NOMO-1 treated with DMSO at 0.1 percent for 48 hours (cell line): ENCODE results near the gene SETD7.

Source experiments
- DNase-seq: peaks from one replicate; lab custom pipeline; 2025; ENCODE audit not compliant: unreplicated experiment; lab: John Stamatoyannopoulos, UW

The SETD7 gene

DNA sequence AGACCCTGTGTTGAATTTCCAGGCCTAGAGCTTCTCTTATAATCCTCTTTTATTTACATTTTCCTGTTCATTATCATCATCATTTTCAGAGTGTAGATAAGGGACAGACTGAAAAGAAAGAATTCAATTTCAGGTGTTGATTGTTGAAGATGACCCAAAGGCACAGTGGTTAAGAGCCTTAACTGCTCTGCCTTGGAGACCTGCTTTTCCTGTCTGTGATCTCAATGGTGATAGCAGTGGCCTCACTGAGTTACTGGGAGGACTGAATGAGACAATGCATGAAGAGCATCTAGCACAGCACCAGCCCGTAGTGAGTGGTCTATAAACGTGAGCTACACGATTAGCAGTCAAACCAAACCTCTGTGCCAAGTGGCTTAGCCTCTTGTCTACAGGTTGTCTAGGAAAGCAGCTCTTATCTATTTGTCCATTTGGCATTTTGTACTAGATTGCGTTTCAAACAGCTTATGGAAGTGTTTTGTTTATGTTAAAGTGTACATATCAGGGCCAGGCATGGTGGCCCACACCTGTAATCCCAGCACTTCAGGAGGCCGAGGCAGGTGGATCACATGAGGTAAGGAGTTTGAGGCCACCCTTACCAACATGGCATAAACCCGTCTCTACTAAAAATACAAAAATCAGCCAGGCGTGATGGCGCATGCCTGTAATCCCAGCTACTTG, 41.5 kb downstream of the SETD7 start:
- no peak for DNase-seq

GRCh38 chr4:139511320-139511719, 44.7 kb downstream of the SETD7 start:
- DNase-seq: no peak

DNA sequence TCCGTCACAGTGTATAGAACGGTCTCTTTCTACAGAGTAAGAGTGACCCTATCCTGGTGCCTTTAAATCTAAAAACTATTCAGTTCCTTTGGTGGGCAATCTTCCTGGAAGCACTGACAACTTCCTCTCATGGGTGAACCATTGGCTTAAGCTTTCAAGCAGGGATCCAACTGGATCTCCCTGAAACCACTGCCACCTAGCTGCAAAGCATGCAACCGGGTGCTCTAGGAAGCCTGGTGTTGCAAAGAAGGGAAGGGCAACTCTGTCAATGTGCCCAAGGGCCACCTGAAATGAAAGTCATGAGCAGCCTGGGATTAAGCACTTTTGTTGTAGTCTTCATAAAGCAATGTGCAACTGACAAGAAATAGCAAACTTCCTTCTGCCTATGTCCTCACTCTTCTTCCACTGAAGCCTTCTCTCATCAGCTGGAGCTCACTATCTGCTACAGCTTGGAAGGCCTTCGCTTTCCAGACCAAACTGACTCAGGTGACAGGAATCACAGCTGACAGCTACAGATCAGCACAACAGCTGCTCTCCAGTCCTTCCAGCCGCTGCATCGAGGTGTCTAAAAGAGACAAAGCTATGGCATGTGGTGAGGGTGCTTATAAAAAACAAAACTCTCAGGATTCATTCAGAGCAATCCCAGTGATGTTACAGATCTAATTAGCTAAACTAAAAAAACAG, 46.1 kb downstream of the SETD7 start:
- no peak for DNase-seq

GRCh38 chr4:139508581-139509237, 47.3 kb downstream of the SETD7 start:
- DNase-seq: no peak

DNA sequence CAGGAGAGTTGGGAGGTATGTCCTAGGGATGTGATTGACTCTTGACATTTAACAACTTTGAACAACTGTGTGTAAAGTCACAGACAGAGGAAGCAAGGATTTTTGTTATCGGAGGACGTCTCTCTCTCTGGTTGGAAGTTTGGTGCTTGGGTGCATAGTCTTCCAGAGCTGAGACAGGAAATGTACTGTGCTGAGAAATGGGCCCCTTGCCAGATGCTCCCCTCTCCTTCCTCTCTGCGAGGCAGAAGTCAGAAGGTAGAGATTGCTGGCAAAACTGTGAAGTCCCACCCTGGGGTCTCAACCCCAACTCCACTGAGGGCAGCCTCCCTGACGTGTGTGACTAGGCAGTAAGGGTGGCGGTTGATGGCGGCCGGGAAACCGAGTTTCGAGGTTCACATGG, 49.2 kb downstream of the SETD7 start:
- DNase-seq: no peak

DNA sequence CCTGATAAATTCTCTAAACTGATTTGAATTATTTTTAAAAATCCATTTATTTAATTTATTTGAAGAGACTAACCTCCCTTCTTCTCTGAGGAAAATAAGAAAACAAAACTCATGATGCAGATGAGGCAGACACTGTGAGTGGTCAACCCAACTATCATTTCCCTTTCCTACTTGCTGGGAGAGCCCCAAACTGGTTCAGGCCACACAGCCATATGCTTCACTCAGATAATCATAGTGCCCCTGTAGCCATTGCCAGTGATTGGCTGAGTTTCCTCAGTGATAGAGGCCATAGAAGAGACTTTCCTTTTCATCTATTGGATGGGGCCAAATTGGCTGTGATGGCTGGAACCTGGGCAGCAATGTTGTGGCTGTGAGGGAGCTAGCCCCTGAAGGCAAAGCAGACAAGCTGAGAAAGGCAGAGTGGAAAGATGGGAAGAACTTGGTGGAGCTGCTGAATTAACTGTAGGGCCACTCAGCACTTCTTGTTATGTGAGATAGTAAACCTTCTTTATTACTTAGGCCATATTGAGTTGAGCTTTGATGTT, 52.3 kb downstream of the SETD7 start:
- no peak for DNase-seq

DNA sequence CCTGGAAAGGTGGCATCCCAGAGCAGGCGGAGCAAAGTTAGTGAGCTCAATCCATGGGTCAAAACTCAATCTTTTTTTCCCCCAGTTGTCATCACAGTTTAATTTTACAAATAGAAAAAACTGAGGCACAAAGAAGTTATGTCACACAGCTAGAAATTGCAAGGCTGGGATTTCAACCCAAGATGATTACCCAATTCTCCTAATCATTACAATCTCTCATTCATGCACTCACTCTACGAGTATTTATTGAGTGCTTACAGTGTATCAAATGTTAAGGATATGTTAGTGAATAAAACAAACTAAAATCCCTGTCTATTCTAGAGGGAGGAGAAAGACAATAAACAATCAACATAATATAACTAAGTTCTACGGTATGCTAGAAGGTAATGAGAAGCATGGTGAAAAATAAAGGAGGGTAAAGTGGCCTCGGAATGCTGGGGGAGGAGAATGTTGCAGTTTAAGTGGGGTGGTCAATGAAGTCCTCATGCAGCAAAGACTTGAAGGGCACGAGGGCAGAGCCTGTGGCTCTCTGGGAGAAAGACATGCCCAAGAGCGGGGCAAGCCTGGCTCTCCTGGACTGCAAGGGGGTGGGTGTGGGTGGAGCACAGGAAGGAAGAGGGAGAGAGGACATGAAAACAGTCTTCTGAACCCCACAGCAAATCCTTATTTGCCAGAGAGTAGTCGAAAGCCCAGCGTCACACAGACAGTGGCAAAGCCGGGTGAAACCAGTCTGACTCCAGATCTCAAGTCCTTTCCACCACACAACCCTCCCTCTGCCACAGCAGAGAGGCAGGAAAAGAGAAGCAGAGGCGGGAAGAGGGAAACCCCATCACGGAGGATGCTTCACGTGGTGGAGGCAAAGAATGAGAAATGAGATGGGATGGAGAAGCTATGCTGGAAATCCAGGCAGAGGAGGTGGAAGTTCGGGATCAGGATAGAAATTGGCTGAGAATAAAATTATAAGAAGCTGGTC, 53.8 kb downstream of the SETD7 start:
- DNase-seq: no peak

GRCh38 chr4:139501527-139501926, 54.5 kb downstream of the SETD7 start:
- no peak for DNase-seq

DNA sequence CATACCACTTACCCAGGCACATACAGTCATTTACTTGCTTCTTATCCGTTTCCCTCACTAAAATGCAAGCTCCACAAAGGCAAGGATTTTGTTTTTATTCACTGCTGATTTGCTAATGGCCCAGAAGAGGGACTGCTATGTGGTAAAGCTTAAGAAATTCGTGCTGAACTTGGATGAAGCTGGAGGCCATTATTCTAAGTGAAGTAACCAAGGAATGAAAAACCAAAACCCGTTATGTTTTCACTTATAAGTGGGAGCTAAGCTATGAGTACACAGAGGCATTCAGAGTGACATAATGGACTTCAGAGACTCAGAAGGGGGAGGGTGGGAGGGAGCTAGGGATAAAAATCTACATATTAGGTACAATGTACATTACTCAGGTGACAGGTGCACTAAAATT, 54.9 kb downstream of the SETD7 start:
- no peak for DNase-seq

- DNase-seq: no peak
These were observed 56.8 kb downstream of the SETD7 start for GRCh38 chr4:139499186-139499585.

GRCh38 chr4:139493176-139493575, 62.8 kb downstream of the SETD7 start:
- no peak for DNase-seq

GRCh38 chr4:139492429-139492828, 63.6 kb downstream of the SETD7 start:
- DNase-seq: no peak

- DNase-seq: no peak
These were observed 66.4 kb downstream of the SETD7 start for GRCh38 chr4:139489638-139490037.

DNA sequence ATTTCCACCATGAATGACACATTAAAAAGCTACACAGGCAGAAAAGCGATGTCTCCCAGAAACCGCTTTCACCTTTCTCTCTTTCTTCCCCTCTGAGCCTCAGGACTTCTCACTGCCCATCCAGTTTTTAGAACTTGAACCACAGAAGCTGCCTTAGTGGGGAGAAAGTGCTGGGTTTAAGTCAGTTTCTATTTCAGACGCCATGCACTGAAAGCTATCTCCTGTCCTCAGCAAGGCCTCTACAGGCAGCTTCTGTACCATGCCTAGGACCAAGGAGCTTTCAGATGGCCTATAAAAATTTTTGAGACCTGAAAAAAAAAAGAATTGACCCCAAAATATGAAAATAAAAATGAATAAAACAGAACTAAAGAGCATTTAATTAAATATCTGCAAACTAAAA, 67.6 kb downstream of the SETD7 start:
- DNase-seq: no peak

DNA sequence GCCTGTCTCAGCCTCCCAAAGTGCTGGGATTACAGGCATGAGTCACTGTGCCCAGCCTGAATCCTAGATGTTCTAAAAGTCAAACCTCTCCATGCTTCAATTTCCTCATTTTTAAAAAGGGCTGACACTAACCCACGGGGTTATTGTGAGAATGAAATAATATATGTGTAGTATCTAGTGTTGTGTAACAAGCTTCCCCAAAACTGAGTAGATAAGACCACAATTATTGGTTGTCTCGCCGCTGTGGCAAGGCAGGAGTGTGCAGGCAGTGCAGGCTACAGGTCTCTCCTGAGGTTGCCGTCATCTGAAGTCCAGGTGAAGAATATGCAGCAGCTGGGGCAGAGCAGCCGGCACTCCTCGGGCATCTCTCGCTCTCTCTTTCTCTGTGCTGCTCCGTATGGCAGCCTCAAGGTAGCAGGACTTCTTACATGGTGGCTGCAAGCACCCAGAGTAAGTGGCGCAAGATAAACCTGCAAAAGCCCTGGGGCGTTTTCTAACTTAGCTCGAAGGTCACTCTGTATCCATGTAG, 71.2 kb downstream of the SETD7 start:
- DNase-seq: peak; percentile 91

DNA sequence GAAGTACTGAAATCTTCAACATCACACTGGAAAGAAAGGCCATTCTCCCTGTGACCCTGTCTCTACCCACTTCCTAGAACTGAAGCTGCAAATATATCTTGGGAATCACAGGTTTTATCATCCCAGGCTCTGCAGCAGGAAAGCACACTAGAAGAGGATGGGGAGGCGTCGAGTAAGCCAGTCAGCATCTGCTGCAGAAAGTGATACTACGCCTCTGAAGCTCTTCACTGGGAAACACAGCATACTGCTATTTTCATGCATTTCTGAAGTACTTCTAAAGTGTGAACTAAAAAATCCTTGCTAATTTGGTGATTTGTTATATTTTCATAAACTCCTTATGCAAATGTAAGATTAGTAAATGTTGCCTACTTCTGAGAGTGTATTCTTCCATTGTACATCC, 73.0 kb downstream of the SETD7 start:
- no peak for DNase-seq

DNA sequence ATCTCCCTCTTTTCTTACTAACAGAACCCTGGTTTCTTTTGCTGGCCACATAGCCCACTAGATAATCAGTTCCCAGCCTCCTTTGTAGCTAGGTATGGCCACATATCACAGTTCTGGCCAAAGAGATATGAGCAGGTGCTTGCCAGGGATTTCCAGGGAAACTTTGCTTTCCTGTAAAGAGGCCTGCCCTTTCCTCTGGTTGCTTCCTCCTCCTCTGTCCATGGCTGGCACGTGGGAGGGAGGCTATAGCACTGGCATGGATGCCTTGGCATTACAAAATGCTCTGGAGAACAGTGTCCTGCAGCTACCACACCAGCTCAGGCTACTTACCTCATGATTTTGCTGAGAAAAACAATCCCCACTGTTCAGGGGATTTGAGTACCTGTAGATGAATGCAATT, 74.6 kb downstream of the SETD7 start:
- no peak for DNase-seq

DNA sequence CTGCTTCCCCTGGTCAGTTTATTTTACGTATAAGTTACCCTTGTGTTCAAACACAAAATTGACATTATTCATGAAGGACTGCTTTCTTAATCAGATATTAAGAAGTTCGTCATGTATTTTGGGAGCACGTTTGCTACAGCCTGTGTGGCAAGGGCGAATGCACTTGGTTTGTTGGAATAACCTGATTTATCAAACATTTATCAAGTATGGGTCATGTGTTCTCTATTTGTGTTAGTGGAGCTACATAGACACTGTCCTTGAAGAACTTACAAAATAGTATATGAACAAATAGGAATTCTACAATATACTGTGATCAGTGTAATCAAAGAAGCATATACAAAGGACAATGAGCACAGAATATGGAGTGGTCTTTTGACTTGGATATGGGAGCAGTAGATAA, 79.7 kb downstream of the SETD7 start:
- DNase-seq: no peak

DNA sequence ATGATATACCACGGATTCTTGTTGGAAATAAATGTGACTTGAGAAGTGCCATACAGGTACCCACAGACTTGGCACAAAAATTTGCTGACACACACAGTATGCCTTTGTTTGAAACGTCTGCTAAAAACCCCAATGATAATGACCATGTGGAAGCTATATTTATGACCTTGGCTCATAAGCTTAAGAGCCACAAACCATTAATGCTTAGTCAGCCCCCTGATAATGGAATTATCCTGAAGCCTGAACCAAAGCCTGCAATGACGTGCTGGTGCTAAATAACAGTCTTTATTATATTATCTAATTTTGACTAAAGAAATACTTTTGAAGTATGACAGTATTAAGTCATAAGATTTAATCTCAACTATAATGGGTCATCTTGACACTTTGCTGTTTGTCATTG, 83.2 kb downstream of the SETD7 start:
- no peak for DNase-seq

DNA sequence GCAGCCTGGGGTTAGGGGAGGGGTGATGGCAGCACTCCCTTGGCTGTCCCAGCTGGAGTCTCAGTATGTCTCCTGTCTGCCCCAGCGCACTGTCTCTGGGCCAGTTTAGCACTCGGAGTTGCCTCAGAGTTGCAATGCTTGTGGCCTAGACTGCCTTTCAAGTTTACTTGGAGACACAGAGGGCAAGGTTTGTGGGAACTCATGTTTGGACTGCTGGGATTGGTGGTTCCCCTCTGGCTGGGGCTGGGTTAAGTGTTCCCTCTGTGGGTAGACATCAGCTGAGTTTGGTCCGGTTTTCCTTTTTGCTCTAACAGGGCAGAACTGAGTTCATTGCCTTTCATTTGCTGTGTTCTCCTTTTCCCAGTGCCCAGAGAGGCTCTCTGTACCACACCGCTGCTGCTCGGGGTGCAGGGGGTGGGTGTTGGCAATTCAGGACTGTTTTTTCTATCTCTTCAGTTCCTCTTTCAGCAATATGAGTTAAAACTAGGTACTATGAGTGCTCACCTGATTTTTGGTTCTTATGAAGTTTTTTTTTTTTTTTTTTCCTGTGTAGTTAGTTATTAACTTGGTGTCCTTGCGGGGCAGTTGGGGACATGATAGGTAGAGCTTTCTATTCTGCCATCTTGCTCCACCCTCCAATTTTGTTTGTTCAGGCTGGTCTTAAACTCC, 84.9 kb downstream of the SETD7 start:
- DNase-seq: no peak
